ENCODE measurements around the gene GMPR. TPM values are rescaled to one million over a fixed set of nuclear protein-coding genes. Genes with fewer than 3 reads are reported as not detected.

The GMPR gene
- total RNA-seq, 4 donors from 2014 or later: 0.53 to 6.3 (median 1.6) TPM

- DNase-seq: no peak
- 87 to 88% methylated on average over 7 of the region's 7 CpGs for WGBS, 2 donors
- TF ChIP-seq CTCF (IDR thresholded peaks at IDR 0.05) (no peak), POLR2A (IDR thresholded peaks at IDR 0.05) (no peak)
Measured at GRCh38 chr6:16324606-16325225, 86.3 kb downstream of the GMPR start.

GRCh38 chr6:16326531-16326930, 88.1 kb downstream of the GMPR start:
- no peaks in the 10 kb centered on the region for H3K9me3 ChIP-seq
- TF ChIP-seq CTCF (IDR thresholded peaks at IDR 0.05) (no peak), POLR2A (IDR thresholded peaks at IDR 0.05) (no peak)
- intact Hi-C loops (cut with DNase I): no loop called here
- H3K4me3 ChIP-seq: no peak overlapping the region
- no peak for DNase-seq
- H3K27me3 ChIP-seq: no peaks in the 10 kb centered on the region
- peaks cover 6 to 33% (median 11%) of the 10 kb centered on the region in 3 donors for H3K36me3 ChIP-seq
- peaks cover 6 to 28% (median 13%) of the 10 kb centered on the region in 3 donors for H3K4me1 ChIP-seq
- H3K27ac ChIP-seq: no peak overlapping the region
- 92% methylated on average over 12 of the region's 22 CpGs; no CpG with 5 or more reads in 1 of the 2 donors for WGBS, 2 donors

More at GRCh38 chr6:16324606-16325225, 86.3 kb downstream of the GMPR start:
- H3K4me3 ChIP-seq: no peak overlapping the region
- no peaks in the 10 kb centered on the region for H3K9me3 ChIP-seq
- H3K4me1 ChIP-seq: peaks cover 14 to 41% (median 25%) of the 10 kb centered on the region in 3 donors
- intact Hi-C loops (cut with DNase I): no loop called here
- H3K36me3 ChIP-seq: peaks cover 6 to 33% (median 11%) of the 10 kb centered on the region in 3 donors
- H3K27ac ChIP-seq: no peak overlapping the region
- H3K27me3 ChIP-seq: no peaks in the 10 kb centered on the region

- Histone ChIP-seq H3K9me3 (no peaks in the 10 kb centered on the region), H3K4me3 (no peak overlapping the region), H3K4me1 (peaks cover 12 to 28% (median 19%) of the 10 kb centered on the region in 3 donors), H3K27ac (no peak overlapping the region), H3K36me3 (peaks cover 6 to 33% (median 11%) of the 10 kb centered on the region in 3 donors), H3K27me3 (no peaks in the 10 kb centered on the region)
- intact Hi-C loops (cut with DNase I): no loop called here
- DNase-seq: no peak
- TF ChIP-seq POLR2A (IDR thresholded peaks at IDR 0.05): no peak
- no peak for TF ChIP-seq CTCF (IDR thresholded peaks at IDR 0.05)
- 93% methylated on average over 12 to 36 of the region's 43 CpGs for WGBS, 2 donors
Measured at GRCh38 chr6:16326971-16327776, 88.8 kb downstream of the GMPR start.

- Histone ChIP-seq H3K4me3 (no peak overlapping the region), H3K4me1 (peaks cover 15 to 28% (median 16%) of the 10 kb centered on the region in 3 donors), H3K36me3 (peaks cover 6 to 33% (median 11%) of the 10 kb centered on the region in 3 donors), H3K27ac (no peak overlapping the region), H3K27me3 (no peaks in the 10 kb centered on the region), H3K9me3 (no peaks in the 10 kb centered on the region)
- TF ChIP-seq POLR2A (IDR thresholded peaks at IDR 0.05) (no peak), CTCF (IDR thresholded peaks at IDR 0.05) (no peak)
- 94 to 95% methylated on average over 20 to 27 of the region's 34 CpGs for WGBS, 2 donors
- no peak for DNase-seq
- intact Hi-C loops (cut with DNase I): no loop called here
Measured at GRCh38 chr6:16327777-16328325, 89.5 kb downstream of the GMPR start.

GRCh38 chr6:16329233-16329632, 90.8 kb downstream of the GMPR start:
- H3K9me3 ChIP-seq: no peaks in the 10 kb centered on the region
- H3K4me3 ChIP-seq: no peak overlapping the region
- H3K36me3 ChIP-seq: peaks cover 6 to 33% (median 11%) of the 10 kb centered on the region in 3 donors
- 80 to 81% methylated on average over 6 of the region's 6 CpGs for WGBS, 2 donors
- intact Hi-C loops (cut with DNase I): no loop called here
- peaks cover 20 to 33% (median 23%) of the 10 kb centered on the region in 3 donors for H3K4me1 ChIP-seq
- no peak overlapping the region for H3K27ac ChIP-seq
- TF ChIP-seq POLR2A (IDR thresholded peaks at IDR 0.05) (no peak), CTCF (IDR thresholded peaks at IDR 0.05) (no peak)
- H3K27me3 ChIP-seq: no peaks in the 10 kb centered on the region
- no peak for DNase-seq

Data from esophagus squamous epithelium (tissue), 5 donors.